ENCODE data around the gene GRK5.
A peak's percentile ranks its signal among the peaks of the same experiment; 100 is the strongest.

The GRK5 gene

GRCh38 chr10:119466076-119466475, 258.7 kb downstream of the GRK5 start:
- no peak for DNase-seq

GRCh38 chr10:119466655-119467054, 259.3 kb downstream of the GRK5 start:
- DNase-seq: peak; percentile 58

- no peak for DNase-seq
Measured at GRCh38 chr10:119468542-119469324, 261.4 kb downstream of the GRK5 start.

GRCh38 chr10:119469325-119469707, 261.9 kb downstream of the GRK5 start:
- no peak for DNase-seq

GRCh38 chr10:119469846-119470245, 262.5 kb downstream of the GRK5 start:
- DNase-seq: no peak

- no peak for DNase-seq
Measured at GRCh38 chr10:119470920-119471702, 263.7 kb downstream of the GRK5 start.

GRCh38 chr10:119473771-119474170, 266.4 kb downstream of the GRK5 start:
- no peak for DNase-seq

- no peak for DNase-seq
Measured at GRCh38 chr10:119474606-119475005, 267.2 kb downstream of the GRK5 start.

GRCh38 chr10:119477444-119477843, 270.1 kb downstream of the GRK5 start:
- no peak for DNase-seq

GRCh38 chr10:119478111-119478802, 270.9 kb downstream of the GRK5 start:
- no peak for DNase-seq

- no peak for DNase-seq
Measured at GRCh38 chr10:119478811-119479341, 271.5 kb downstream of the GRK5 start.

GRCh38 chr10:119479532-119479931, 272.2 kb downstream of the GRK5 start:
- no peak for DNase-seq

- DNase-seq: no peak
Measured at GRCh38 chr10:119480667-119481066, 273.3 kb downstream of the GRK5 start.

- no peak for DNase-seq
Measured at GRCh38 chr10:119481781-119482426, 274.5 kb downstream of the GRK5 start.

GRCh38 chr10:119483001-119483400, 275.6 kb downstream of the GRK5 start:
- no peak for DNase-seq

- DNase-seq: no peak
Measured at GRCh38 chr10:119483839-119484238, 276.5 kb downstream of the GRK5 start.

GRCh38 chr10:119488675-119489074, 281.3 kb downstream of the GRK5 start:
- no peak for DNase-seq

- no peak for DNase-seq
Measured at GRCh38 chr10:119489991-119490326, 282.6 kb downstream of the GRK5 start.

- no peak for DNase-seq
Measured at GRCh38 chr10:119491966-119492757, 284.8 kb downstream of the GRK5 start.

GRCh38 chr10:119493155-119493554, 285.8 kb downstream of the GRK5 start:
- DNase-seq: no peak

- no peak for DNase-seq
Measured at GRCh38 chr10:119494236-119495020, 287.1 kb downstream of the GRK5 start.
